Testis (tissue), 3 donors: ENCODE results near the gene EBI3. TPM values are rescaled to one million over a fixed set of nuclear protein-coding genes. Genes with fewer than 3 reads are reported as not detected.
"Not testable (repeated sequence)": the region's sequence is repeated elsewhere in the genome, so short reads cannot be mapped to it uniquely, and the experiment has no call there.

Experiments
- DNase-seq: peaks from one replicate; pipeline ENCODE4 v3.0.0-alpha.2; 2019
- H3K27ac ChIP-seq, 2 donors: fragments of 200-600 bp; sonication (generic); one replicate each; pipeline ENCODE4 v1.5.1; 2019
- H3K27me3 ChIP-seq: fragments of 200-600 bp; sonication (generic); one replicate; pipeline ENCODE4 v1.5.1; 2019
- H3K36me3 ChIP-seq: fragments of 200-600 bp; sonication (generic); one replicate; pipeline ENCODE4 v1.5.1; 2017; ENCODE audit warnings: low read depth; ENCODE audit errors: missing control alignments
- H3K4me1 ChIP-seq: fragments of 200-600 bp; sonication (generic); one replicate; pipeline ENCODE4 v1.5.1; 2019
- H3K4me3 ChIP-seq, 2 donors: fragments of 200-600 bp; sonication (generic); one replicate each; pipeline ENCODE4 v1.5.1; 2017 to 2019
- H3K9me3 ChIP-seq: fragments of 200-600 bp; sonication (generic); one replicate; pipeline ENCODE4 v1.5.1; 2017
- CTCF ChIP-seq, 3 experiments: fragments of 450-650 bp in 2 of 3; fragments of 200-600 bp in 1 of 3; sonication (generic) in 1 of 3; IDR thresholded peaks; one replicate each; pipeline ENCODE4 v1.5.1; 2016 to 2019; ENCODE audit warnings: antibody characterized with exemption in 3 of 3, mild to moderate bottlenecking in 2 of 3, moderate library complexity in 1 of 3
- POLR2A ChIP-seq: fragments of 450-650 bp; IDR thresholded peaks from one replicate; pipeline ENCODE4 v1.6.1; 2017; ENCODE audit warnings: antibody characterized with exemption, mild to moderate bottlenecking, moderate library complexity
- WGBS, 2 donors: methylation state at CpG; one replicate each; pipeline ENCODE4 v1.1.5; 2018; 5-methylcytosine and 5-hydroxymethylcytosine counted together
- intact Hi-C: fragments of 100-400 bp; cut with DNase I; formaldehyde crosslinking; loops from one replicate; pipeline ENCODE4 v1.15.1; 2023; ENCODE audit warnings: low total_unique reads
- polyA plus RNA-seq: library from polyadenylated mRNA; stranded (reverse); fragments of 350-450 nt; fragmentation: Illumina TruSeq; extraction: RNeasy Lipid Tissue Mini Kit (QIAGEN cat#74804); gene quantifications from one replicate; pipeline ENCODE4 v1.2.3, GENCODE V29; 2014; ENCODE audit warnings: low read depth, low replicate concordance; ENCODE audit not compliant: insufficient read depth
- total RNA-seq, 2 donors: library from RNA; depleted of rRNA; stranded (reverse); fragments of >200 nt; gene quantifications; one replicate each; pipeline ENCODE4 v1.2.3, GENCODE V29; 2016

EBI3 gene
- total and polyA plus RNA-seq, 3 donors from 2014 or later = 1.3 to 8.4 (median 1.9) TPM

GRCh38 chr19:4232614-4233281 is 3.4 kb downstream of the EBI3 start:
- Histone ChIP-seq H3K36me3 (no peaks in the 10 kb centered on the region), H3K4me3 (no peak overlapping the region), H3K4me1 (peaks cover 6% of the 10 kb centered on the region), H3K27ac (no peak overlapping the region), H3K9me3 (no peaks in the 10 kb centered on the region), H3K27me3 (no peaks in the 10 kb centered on the region)
- intact Hi-C loops = no loop called here
- TF ChIP-seq CTCF (IDR thresholded peaks at IDR 0.05) = no peak
- no peak for TF ChIP-seq POLR2A
- 42 to 49% methylated on average over 5 to 18 of the region's 21 CpGs for WGBS, 2 donors
- DNase-seq = no peak

GRCh38 chr19:4233282-4233853 is 4.0 kb downstream of the EBI3 start:
- Histone ChIP-seq H3K9me3 (no peaks in the 10 kb centered on the region), H3K36me3 (no peaks in the 10 kb centered on the region), H3K27ac (no peak overlapping the region), H3K4me1 (peaks cover 6% of the 10 kb centered on the region), H3K4me3 (no peak overlapping the region), H3K27me3 (no peaks in the 10 kb centered on the region)
- intact Hi-C loops = no loop called here
- DNase-seq = peak; percentile 53
- 28 to 41% methylated on average over 10 to 11 of the region's 11 CpGs for WGBS, 2 donors
- TF ChIP-seq CTCF (IDR thresholded peaks at IDR 0.05) (peak; percentile 21 to 70 (median 52)), POLR2A (no peak)

DNA sequence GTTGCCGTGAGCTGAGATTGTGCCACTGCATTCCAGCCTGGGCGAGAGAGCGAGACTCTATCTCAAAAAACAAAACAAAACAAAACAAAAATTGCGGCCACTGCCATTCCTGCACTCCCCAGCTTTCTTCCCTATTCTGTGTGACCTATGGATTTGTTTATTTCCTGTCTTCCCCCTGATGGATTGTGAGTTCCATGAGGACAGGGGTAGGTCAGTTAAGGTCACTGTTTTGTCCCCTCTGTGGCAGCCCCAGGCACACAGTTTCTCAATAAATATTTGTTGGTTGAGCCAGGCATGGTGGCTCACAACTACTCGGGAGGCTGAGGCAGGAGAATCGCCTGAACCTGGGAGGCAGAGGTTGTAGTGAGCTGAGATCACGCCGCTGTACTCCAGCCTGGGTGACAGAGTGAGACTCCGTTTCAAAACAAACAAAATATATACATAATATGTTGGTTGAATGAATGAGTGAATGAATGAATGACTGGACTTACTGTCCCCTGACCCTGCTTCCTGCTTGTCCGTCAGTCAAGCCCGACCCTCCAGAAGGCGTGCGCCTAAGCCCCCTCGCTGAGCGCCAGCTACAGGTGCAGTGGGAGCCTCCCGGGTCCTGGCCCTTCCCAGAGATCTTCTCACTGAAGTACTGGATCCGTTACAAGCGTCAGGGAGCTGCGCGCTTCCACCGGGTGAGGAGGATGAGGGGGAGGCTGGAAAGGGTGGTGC is 5.0 kb downstream of the EBI3 start:
- WGBS, 2 donors = 57 to 63% methylated on average over 21 of the region's 21 CpGs
- Histone ChIP-seq H3K9me3 (no peaks in the 10 kb centered on the region), H3K27ac (no peak overlapping the region), H3K27me3 (no peaks in the 10 kb centered on the region), H3K36me3 (no peaks in the 10 kb centered on the region), H3K4me3 (no peak overlapping the region), H3K4me1 (peaks cover under 1% of the 10 kb centered on the region)
- intact Hi-C loops = no loop called here
- no peak for TF ChIP-seq CTCF (IDR thresholded peaks at IDR 0.05)
- no peak for TF ChIP-seq POLR2A
- DNase-seq = no peak

- intact Hi-C loops = no loop called here
- H3K9me3 ChIP-seq = no peaks in the 10 kb centered on the region
- no peak overlapping the region for H3K27ac ChIP-seq
- H3K4me3 ChIP-seq = no peak overlapping the region
- no peaks in the 10 kb centered on the region for H3K4me1 ChIP-seq
- no peaks in the 10 kb centered on the region for H3K36me3 ChIP-seq
- WGBS, 2 donors = 75 to 79% methylated on average over 13 of the region's 13 CpGs
- H3K27me3 ChIP-seq = no peaks in the 10 kb centered on the region
- DNase-seq = no peak
- TF ChIP-seq CTCF (IDR thresholded peaks at IDR 0.05) (no peak), POLR2A (no peak)
Observed at GRCh38 chr19:4234862-4235201, 5.5 kb downstream of the EBI3 start.

- H3K36me3 ChIP-seq, H3K4me3 ChIP-seq, intact Hi-C loops, H3K9me3 ChIP-seq, H3K27me3 ChIP-seq, H3K4me1 ChIP-seq, H3K27ac ChIP-seq, DNase-seq: not testable (repeated sequence)
- 87 to 95% methylated on average over 16 of the region's 16 CpGs for WGBS, 2 donors
Observed at GRCh38 chr19:4237510-4237909, 8.2 kb downstream of the EBI3 start.
